ENCODE measurements around the gene WDR45B. TPM values are rescaled to one million over a fixed set of nuclear protein-coding genes. Genes with fewer than 3 reads are reported as not detected.

Gene WDR45B
- total RNA-seq, 2 donors from 2014 or later: 45.5 to 49.3 TPM

GRCh38 chr17:82661717-82662683, 13.8 kb upstream of the WDR45B start:
- no peaks in the 10 kb centered on the region for H3K27me3 ChIP-seq
- H3K36me3 ChIP-seq (replicated peaks in 1 of 2; ENCODE audit: insufficient read depth in 1 of 2, low read depth in 2 of 2): no peaks in the 10 kb centered on the region
- no peaks in the 10 kb centered on the region for H3K4me1 ChIP-seq
- intact Hi-C loops (cut with DNase I): no loop called here
- ATAC-seq: no peak
- no peak overlapping the region for H3K27ac ChIP-seq
- H3K4me3 ChIP-seq: no peak overlapping the region
- TF ChIP-seq CTCF (IDR thresholded peaks at IDR 0.05) (no peak), POLR2A (IDR thresholded peaks at IDR 0.05) (no peak)
- no peaks in the 10 kb centered on the region for H3K9me3 ChIP-seq
- WGBS, 2 donors: 89 to 95% methylated on average over 22 to 31 of the region's 31 CpGs
- no peak for DNase-seq

GRCh38 chr17:82659886-82660285, 11.6 kb upstream of the WDR45B start:
- Histone ChIP-seq H3K4me3 (no peak overlapping the region), H3K27me3 (no peaks in the 10 kb centered on the region), H3K36me3 (replicated peaks in 1 of 2; ENCODE audit: insufficient read depth in 1 of 2, low read depth in 2 of 2) (no peaks in the 10 kb centered on the region), H3K9me3 (no peaks in the 10 kb centered on the region), H3K27ac (no peak overlapping the region), H3K4me1 (no peaks in the 10 kb centered on the region)
- TF ChIP-seq POLR2A (IDR thresholded peaks at IDR 0.05) (no peak), CTCF (IDR thresholded peaks at IDR 0.05) (no peak)
- DNase-seq: no peak
- intact Hi-C loops (cut with DNase I): no loop called here
- 82 to 94% methylated on average over 14 to 15 of the region's 15 CpGs for WGBS, 2 donors
- ATAC-seq: no peak

- Histone ChIP-seq H3K4me3 (no peak overlapping the region), H3K9me3 (no peaks in the 10 kb centered on the region), H3K4me1 (no peaks in the 10 kb centered on the region), H3K27ac (no peak overlapping the region), H3K36me3 (replicated peaks in 1 of 2; ENCODE audit: insufficient read depth in 1 of 2, low read depth in 2 of 2) (no peaks in the 10 kb centered on the region), H3K27me3 (no peaks in the 10 kb centered on the region)
- ATAC-seq: no peak
- DNase-seq: no peak
- intact Hi-C loops (cut with DNase I): no loop called here
- 88 to 94% methylated on average over 22 to 29 of the region's 36 CpGs for WGBS, 2 donors
- TF ChIP-seq CTCF (IDR thresholded peaks at IDR 0.05): no peak
- TF ChIP-seq POLR2A (IDR thresholded peaks at IDR 0.05): no peak
Measured at GRCh38 chr17:82658796-82659452, 10.7 kb upstream of the WDR45B start.

- no peaks in the 10 kb centered on the region for H3K9me3 ChIP-seq
- 92 to 100% methylated on average over 6 to 23 of the region's 23 CpGs for WGBS, 2 donors
- no peak overlapping the region for H3K27ac ChIP-seq
- no peak for DNase-seq
- no peaks in the 10 kb centered on the region for H3K27me3 ChIP-seq
- no peak for ATAC-seq
- H3K36me3 ChIP-seq (replicated peaks in 1 of 2; ENCODE audit: insufficient read depth in 1 of 2, low read depth in 2 of 2): no peaks in the 10 kb centered on the region
- H3K4me3 ChIP-seq: no peak overlapping the region
- H3K4me1 ChIP-seq: no peaks in the 10 kb centered on the region
- TF ChIP-seq CTCF (IDR thresholded peaks at IDR 0.05): no peak
- TF ChIP-seq POLR2A (IDR thresholded peaks at IDR 0.05): no peak
- intact Hi-C loops (cut with DNase I): no loop called here
Measured at GRCh38 chr17:82658331-82658730, 10.1 kb upstream of the WDR45B start.

All from body of pancreas (tissue), 4 donors.